Gastroesophageal sphincter (tissue), 4 donors: ENCODE data around the gene PARD3B. TPM values are rescaled to one million over a fixed set of nuclear protein-coding genes. Genes with fewer than 3 reads are reported as not detected.

Experiments
- ATAC-seq: fragments of 150-250 bp; one replicate; pipeline ENCODE4 v1.9.1; 2016; ENCODE audit warnings: mild to moderate bottlenecking, moderate library complexity
- H3K27ac ChIP-seq, 4 donors: fragments of 200-600 bp; sonication (generic) in 3 of 4; 1 replicate in 3 of 4; 2 replicates in 1 of 4; pipeline ENCODE4 v1.5.1; 2016 to 2019
- H3K27me3 ChIP-seq: fragments of 200-600 bp; sonication (generic); one replicate; pipeline ENCODE4 v1.5.1; 2019
- H3K36me3 ChIP-seq, 2 donors: fragments of 200-600 bp; sonication (generic); one replicate each; pipeline ENCODE4 v1.5.1; 2019; ENCODE audit warnings: control low read depth in 1 of 2
- H3K4me1 ChIP-seq, 3 donors: fragments of 200-600 bp; sonication (generic); 1 replicate in 2 of 3; 2 replicates in 1 of 3; pipeline ENCODE4 v1.5.1; 2016 to 2019; ENCODE audit warnings: control low read depth in 2 of 3
- H3K4me3 ChIP-seq, 2 donors: fragments of 200-600 bp; sonication (generic); one replicate each; pipeline ENCODE4 v1.5.1; 2019; ENCODE audit warnings: mild to moderate bottlenecking in 1 of 2, moderate library complexity in 1 of 2
- H3K9me3 ChIP-seq, 3 donors: fragments of 200-600 bp; sonication (generic); one replicate each; pipeline ENCODE4 v1.5.1; 2017 to 2019; ENCODE audit warnings: control low read depth in 2 of 3
- EP300 ChIP-seq: sonication (generic); formaldehyde crosslinking; IDR thresholded peaks from one replicate; pipeline ENCODE4 v1.6.1; 2017; ENCODE audit warnings: antibody characterized with exemption, mild to moderate bottlenecking
- POLR2A ChIP-seq, 2 donors: fragments of 450-650 bp; IDR thresholded peaks; one replicate each; pipeline ENCODE4 v1.6.1; 2017; ENCODE audit warnings: antibody characterized with exemption in 2 of 2, mild to moderate bottlenecking in 2 of 2, moderate library complexity in 1 of 2
- POLR2AphosphoS5 ChIP-seq: sonication (generic); formaldehyde crosslinking; IDR thresholded peaks from one replicate; pipeline ENCODE4 v1.6.1; 2017; ENCODE audit warnings: antibody characterized with exemption
- WGBS, 2 donors: methylation state at CpG; one replicate each; pipeline ENCODE4 v1.1.5; 2018; ENCODE audit warnings: low coverage in 1 of 2; 5-methylcytosine and 5-hydroxymethylcytosine counted together
- total RNA-seq, 4 donors: library from RNA; depleted of rRNA; stranded (reverse); fragments of >200 nt; gene quantifications; one replicate each; pipeline ENCODE4 v1.1.0, GENCODE V29; 2016
- TF ChIP-seq, protein P1 (sequence below), 4 experiments: fragments of 200-600 bp in 2 of 4; fragments of 450-650 bp in 2 of 4; sonication (generic) in 1 of 4; IDR thresholded peaks; one replicate each; pipeline ENCODE4 v1.5.1; 2017 to 2019; ENCODE audit warnings: antibody characterized with exemption in 4 of 4, mild to moderate bottlenecking in 2 of 4, moderate library complexity in 2 of 4

The PARD3B gene
- total RNA-seq, 4 donors from 2014 or later = 29.6 to 42.2 (median 41.0) TPM

DNA sequence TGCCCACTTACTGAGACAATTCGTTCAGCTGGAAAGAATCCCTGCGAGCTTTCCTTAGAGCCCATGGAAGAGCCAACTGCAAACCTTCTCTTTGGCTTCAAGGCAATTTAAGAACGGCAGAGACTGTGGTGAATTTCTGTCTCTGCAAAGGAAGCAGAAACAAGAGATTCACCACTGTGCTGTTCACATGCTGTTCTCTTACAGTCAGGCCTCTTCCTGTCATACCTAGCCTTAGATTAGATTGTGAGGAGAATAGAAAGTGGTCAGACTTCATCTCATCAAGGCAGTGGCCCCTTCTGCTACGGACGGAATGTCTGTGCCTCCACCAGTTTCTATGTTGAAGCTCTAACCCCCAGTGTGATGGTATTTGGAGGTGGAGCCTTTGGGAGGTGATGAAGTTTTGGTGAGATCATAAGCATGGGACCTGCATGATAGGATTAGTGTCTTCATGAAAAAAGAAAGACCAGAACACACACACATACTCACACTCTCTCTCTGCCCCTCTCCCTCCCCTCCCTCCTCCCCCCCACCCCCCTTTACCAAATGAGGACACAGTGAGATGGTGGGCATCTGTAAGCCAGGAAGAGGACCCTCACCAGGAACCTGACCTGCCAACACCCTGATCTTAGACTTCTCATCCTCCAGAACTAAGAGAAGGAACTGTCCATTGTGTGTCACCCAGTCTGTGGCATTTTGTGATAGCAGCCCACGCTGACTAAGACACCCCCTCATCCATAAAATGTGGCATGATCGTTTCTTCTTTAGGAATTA, 1091.5 kb downstream of the PARD3B start:
- Histone ChIP-seq H3K27me3 (no peaks in the 10 kb centered on the region), H3K9me3 (no peaks in the 10 kb centered on the region), H3K36me3 (no peaks in the 10 kb centered on the region), H3K27ac (no peak overlapping the region), H3K4me3 (no peak overlapping the region), H3K4me1 (no peaks in the 10 kb centered on the region)
- WGBS, 2 donors = 66 to 93% methylated on average over 2 to 7 of the region's 7 CpGs
- no peak for ATAC-seq
- TF ChIP-seq POLR2AphosphoS5 = no peak
- no peak for TF ChIP-seq EP300
- TF ChIP-seq POLR2A (IDR thresholded peaks at IDR 0.05) = no peak
- TF ChIP-seq, protein P1, sequence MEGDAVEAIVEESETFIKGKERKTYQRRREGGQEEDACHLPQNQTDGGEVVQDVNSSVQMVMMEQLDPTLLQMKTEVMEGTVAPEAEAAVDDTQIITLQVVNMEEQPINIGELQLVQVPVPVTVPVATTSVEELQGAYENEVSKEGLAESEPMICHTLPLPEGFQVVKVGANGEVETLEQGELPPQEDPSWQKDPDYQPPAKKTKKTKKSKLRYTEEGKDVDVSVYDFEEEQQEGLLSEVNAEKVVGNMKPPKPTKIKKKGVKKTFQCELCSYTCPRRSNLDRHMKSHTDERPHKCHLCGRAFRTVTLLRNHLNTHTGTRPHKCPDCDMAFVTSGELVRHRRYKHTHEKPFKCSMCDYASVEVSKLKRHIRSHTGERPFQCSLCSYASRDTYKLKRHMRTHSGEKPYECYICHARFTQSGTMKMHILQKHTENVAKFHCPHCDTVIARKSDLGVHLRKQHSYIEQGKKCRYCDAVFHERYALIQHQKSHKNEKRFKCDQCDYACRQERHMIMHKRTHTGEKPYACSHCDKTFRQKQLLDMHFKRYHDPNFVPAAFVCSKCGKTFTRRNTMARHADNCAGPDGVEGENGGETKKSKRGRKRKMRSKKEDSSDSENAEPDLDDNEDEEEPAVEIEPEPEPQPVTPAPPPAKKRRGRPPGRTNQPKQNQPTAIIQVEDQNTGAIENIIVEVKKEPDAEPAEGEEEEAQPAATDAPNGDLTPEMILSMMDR (IDR thresholded peaks at IDR 0.05) = no peak

DNA sequence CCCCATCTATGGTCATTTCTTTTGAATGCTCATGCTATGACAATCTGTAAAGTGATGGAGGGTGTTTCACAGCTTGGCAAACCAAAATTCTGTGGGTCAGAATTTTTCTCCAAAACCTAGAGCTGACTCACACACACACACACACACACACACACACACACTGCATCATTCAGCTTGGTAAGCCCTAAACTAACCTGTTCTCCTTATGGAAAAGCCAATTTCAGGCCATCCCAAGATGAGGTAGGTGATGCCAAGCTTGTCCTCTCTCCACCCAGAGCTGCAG, 1092.0 kb downstream of the PARD3B start:
- TF ChIP-seq POLR2AphosphoS5 (no peak), POLR2A (IDR thresholded peaks at IDR 0.05) (no peak), EP300 (no peak)
- TF ChIP-seq, protein P1 (IDR thresholded peaks at IDR 0.05) = no peak
- H3K27me3 ChIP-seq = no peaks in the 10 kb centered on the region
- H3K4me3 ChIP-seq = no peak overlapping the region

DNA sequence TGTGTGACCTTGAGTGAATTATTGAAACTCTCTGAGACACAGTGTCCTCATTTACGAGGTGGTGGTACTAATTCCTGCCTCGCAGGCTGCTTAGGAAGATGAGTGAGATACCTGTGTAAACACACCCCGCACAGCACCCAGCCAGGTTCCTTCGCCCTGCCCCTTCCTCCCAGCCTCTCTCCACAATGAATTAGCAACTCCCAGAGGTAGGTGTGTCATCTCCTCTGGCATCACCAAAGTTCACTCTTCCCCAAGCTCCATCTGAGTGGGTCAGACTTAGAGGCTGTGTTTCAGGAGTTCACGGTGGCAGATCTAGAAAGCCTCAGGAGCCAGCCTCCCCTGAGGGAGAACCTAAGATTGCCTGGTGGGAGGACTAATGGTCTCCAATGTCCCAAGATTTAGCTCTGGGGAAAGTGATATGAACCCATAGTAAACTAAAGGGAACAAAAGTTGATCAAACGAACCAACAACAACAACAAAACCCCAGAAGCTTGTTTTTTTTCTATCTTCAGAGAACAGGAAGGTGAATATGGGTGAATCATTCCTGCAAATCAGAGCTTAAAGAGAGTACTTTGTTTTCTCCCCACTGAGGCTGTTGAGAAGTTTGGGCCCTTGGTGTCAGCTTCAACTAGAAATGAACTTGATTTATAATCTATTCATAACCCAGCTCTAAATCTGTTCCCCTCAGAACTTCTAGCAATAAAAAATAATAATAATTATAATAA, 1092.7 kb downstream of the PARD3B start:
- H3K27ac ChIP-seq = no peak overlapping the region
- H3K4me3 ChIP-seq = no peak overlapping the region
- 69 to 95% methylated on average over 1 to 4 of the region's 6 CpGs for WGBS, 2 donors
- ATAC-seq = no peak
- H3K4me1 ChIP-seq = no peaks in the 10 kb centered on the region
- H3K27me3 ChIP-seq = no peaks in the 10 kb centered on the region
- TF ChIP-seq EP300 (no peak), POLR2A (IDR thresholded peaks at IDR 0.05) (no peak), POLR2AphosphoS5 (no peak)
- TF ChIP-seq, protein P1 (IDR thresholded peaks at IDR 0.05) = no peak
- H3K36me3 ChIP-seq = no peaks in the 10 kb centered on the region
- H3K9me3 ChIP-seq = no peaks in the 10 kb centered on the region

More for the DNA sequence above, 1092.0 kb downstream of the PARD3B start:
- H3K27ac ChIP-seq = no peak overlapping the region
- no peaks in the 10 kb centered on the region for H3K9me3 ChIP-seq
- ATAC-seq = no peak
- no peaks in the 10 kb centered on the region for H3K4me1 ChIP-seq
- no peaks in the 10 kb centered on the region for H3K36me3 ChIP-seq

DNA sequence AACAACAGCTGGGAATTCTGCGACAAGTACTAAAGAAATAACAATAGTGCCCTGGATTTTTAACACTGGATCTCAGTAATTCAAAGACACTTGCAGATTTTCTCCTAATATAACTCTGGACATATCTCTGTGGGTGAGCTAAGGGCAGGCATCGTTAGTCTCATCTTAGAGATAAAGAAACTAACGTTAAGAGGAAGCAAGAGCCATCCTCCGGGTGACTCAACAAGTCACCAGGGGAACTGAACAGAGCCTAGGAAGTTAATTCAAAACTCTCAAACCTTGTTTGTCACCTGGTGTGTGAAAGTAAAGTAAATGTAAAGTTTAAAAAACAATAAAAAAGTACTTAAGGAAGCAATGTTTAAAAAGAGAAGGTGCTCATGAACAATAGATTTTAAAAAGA, 1095.4 kb downstream of the PARD3B start:
- Histone ChIP-seq H3K27me3 (no peaks in the 10 kb centered on the region), H3K4me3 (no peak overlapping the region), H3K4me1 (no peaks in the 10 kb centered on the region), H3K9me3 (no peaks in the 10 kb centered on the region), H3K27ac (no peak overlapping the region), H3K36me3 (no peaks in the 10 kb centered on the region)
- no peak for ATAC-seq
- TF ChIP-seq, protein P1 (IDR thresholded peaks at IDR 0.05) = no peak
- TF ChIP-seq POLR2AphosphoS5 (no peak), POLR2A (IDR thresholded peaks at IDR 0.05) (no peak), EP300 (no peak)
- WGBS, 2 donors = 86 to 91% methylated on average over 4 of the region's 4 CpGs
